OCI-LY1 (cell line): ENCODE data around the gene MYH14.
A peak's percentile ranks its signal among the peaks of the same experiment; 100 is the strongest.

Source experiments
- EZH2 ChIP-seq: fragments of 200-600 bp; sonication (generic), shearing (Covaris generic); IDR thresholded peaks from 2 replicates; pipeline ENCODE4 v1.8.0; 2017; ENCODE audit warnings: borderline replicate concordance, mixed run types, mild to moderate bottlenecking, antibody characterized with exemption, low read length, moderate library complexity, mixed read lengths
- TF ChIP-seq, protein P1 (sequence below): fragments of 200-600 bp; sonication (generic), shearing (Covaris generic); IDR thresholded peaks from 2 replicates; pipeline ENCODE4 v1.5.1; 2017; ENCODE audit warnings: mild to moderate bottlenecking, antibody characterized with exemption, low read length, moderate library complexity, mixed read lengths

DNA sequence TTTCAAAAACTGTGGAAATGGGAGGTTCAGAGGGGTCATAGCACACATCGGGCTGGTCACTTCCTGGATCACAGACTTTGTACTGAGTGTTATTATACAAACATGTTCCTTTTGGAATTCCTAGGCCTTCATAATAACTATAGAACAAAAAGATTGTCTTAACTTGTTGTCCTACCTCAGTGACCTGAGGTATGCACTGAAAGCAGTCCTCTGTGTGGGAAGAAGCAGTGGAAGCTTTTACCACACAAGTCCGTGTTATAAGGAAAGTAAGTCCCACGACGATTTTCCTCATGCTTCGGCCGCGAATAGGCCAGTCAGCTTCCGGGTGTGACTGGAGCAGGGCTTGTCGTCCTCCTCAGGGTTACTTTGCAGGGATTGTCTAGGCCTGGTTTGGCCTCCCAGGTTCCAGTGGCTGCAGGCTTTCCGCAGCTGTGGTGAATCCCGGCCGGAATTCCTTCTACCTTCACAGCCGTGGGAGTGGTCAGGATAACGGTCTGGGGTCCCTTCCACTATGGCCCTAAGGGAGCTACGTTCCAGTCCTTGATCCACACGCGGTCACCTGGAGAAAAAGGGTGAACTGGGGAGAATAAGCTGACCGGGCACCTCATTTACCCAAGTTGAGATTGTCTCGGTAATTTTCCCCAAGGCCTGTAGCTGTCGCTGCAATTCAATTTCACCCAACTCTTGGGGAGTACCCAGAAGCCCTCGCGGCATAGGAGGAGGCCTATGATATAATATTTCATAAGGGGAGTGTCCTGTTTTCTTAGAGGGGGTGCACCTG, 146.0 kb downstream of the MYH14 start:
- TF ChIP-seq, protein P1, sequence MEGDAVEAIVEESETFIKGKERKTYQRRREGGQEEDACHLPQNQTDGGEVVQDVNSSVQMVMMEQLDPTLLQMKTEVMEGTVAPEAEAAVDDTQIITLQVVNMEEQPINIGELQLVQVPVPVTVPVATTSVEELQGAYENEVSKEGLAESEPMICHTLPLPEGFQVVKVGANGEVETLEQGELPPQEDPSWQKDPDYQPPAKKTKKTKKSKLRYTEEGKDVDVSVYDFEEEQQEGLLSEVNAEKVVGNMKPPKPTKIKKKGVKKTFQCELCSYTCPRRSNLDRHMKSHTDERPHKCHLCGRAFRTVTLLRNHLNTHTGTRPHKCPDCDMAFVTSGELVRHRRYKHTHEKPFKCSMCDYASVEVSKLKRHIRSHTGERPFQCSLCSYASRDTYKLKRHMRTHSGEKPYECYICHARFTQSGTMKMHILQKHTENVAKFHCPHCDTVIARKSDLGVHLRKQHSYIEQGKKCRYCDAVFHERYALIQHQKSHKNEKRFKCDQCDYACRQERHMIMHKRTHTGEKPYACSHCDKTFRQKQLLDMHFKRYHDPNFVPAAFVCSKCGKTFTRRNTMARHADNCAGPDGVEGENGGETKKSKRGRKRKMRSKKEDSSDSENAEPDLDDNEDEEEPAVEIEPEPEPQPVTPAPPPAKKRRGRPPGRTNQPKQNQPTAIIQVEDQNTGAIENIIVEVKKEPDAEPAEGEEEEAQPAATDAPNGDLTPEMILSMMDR = peak; percentile 66
- TF ChIP-seq EZH2 = no peak
